GM15510 (cell line): Measurements from ENCODE around the gene ARID1B.

Experiments
- POLR2A ChIP-seq: IDR thresholded peaks from 3 replicates; pipeline ENCODE4 v1.6.1; 2011; ENCODE audit warnings: borderline replicate concordance; ENCODE audit not compliant: insufficient read length; ENCODE audit errors: extremely low read depth

Gene ARID1B

GRCh38 chr6:156948277-156948676 is 171.1 kb downstream of the ARID1B start:
- no peak for TF ChIP-seq POLR2A

GRCh38 chr6:156948807-156949206 is 171.6 kb downstream of the ARID1B start:
- TF ChIP-seq POLR2A, result no peak

- TF ChIP-seq POLR2A, result no peak
These were observed 172.2 kb downstream of the ARID1B start for GRCh38 chr6:156949376-156949775.

- TF ChIP-seq POLR2A, result no peak
These were observed 172.9 kb downstream of the ARID1B start for GRCh38 chr6:156950084-156950483.

DNA sequence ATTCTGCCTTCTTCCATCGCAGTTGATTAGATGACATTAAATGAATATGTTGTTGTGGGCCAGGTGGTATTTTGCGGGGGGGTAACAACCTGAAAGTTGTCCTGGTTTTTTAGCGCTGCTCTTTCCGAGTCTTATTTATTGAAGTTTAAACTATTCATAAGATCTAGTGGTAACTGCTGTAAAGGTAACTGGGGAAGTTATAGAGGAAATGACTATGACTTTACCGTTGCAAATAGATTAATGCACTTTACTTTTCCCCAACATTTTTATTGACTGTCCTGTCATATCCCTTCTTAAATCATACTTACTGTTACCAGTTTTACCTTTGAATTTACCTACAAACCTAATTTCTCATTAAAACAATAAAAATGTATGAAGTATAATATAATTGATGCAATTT is 173.4 kb downstream of the ARID1B start:
- TF ChIP-seq POLR2A, result no peak

- TF ChIP-seq POLR2A, result no peak
These were observed 175.2 kb downstream of the ARID1B start for GRCh38 chr6:156952401-156952800.

GRCh38 chr6:156953127-156953478 is 175.9 kb downstream of the ARID1B start:
- TF ChIP-seq POLR2A, result no peak

DNA sequence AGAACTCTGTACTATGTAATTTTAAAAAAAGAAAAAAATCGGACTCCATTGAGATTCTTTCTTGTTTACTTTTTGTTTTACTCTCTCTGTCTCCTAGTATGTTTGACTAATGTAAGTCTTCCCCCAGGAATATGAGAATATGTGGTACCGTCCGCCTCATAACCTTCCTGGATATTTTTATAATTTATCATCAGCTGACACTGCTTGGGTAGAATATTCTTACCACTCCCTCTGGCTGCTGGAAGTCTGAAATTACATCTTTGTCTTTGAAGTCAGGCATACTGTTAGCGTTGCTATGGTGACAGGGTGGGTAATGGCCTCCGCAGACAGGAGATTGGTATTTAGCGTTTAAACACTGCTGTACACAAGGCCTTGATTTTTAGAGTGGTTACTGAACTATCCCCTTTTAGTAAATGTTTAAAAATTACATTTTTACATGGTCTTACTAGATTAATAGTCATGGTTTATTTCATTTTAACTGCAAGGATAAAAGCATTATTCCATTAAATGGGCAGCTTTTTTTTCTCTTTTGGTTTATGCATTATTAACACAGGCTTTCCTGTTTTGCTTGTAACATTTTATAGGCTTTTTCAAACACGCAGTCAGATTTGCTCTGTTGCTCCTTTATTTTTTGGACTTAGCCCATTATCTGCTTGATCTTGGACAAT is 176.4 kb downstream of the ARID1B start:
- TF ChIP-seq POLR2A, result no peak

GRCh38 chr6:156954191-156954590 is 177.0 kb downstream of the ARID1B start:
- TF ChIP-seq POLR2A, result no peak

GRCh38 chr6:156954816-156955215 is 177.6 kb downstream of the ARID1B start:
- no peak for TF ChIP-seq POLR2A

GRCh38 chr6:156955494-156956183 is 178.5 kb downstream of the ARID1B start:
- no peak for TF ChIP-seq POLR2A

DNA sequence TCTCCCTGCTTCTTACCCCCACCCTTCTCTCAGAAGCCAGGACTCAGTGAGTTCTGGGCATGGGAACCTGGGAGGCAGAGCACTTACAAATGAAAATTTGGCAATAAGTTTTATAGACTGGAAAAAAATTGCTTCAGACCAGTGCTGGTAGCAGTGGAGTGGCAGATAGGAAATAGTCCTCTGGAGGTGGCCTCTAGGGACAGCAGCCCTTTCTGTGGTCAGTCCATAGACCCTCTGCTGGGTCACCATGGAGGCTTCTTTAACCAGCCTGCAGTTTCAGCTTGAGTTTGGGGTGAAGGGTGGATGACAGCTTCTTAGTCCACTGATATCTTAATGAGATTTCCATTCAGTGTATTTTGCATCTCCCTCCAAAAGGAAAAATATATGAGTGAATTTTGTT is 179.1 kb downstream of the ARID1B start:
- no peak for TF ChIP-seq POLR2A

DNA sequence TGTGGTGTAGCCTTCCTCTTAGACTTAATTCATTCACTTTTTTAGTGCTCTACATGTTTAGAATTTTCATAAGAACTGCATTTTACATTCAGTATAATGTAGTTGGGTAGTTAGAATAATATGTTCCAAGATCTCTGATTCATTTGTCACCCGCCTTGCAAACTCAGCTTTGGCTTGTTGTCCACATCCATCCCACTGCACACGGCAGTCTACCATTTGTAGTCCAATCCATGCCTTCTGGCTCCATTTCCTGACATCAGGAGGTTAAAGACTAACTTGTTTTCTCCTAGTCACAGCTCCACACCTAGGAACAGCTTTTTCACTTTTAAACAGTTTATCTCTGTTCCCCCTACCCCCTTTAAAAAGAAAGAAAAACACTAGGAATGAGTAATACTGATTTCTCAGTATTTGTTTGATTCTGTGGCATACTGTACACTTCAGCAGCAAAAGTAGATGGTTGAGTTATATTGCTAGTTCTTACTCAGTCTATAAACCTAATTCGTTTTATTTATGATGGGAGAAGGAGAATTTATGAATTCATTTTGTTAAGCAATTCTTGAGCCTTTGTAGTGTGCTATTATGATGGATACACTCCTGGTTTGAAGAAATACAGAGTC is 180.9 kb downstream of the ARID1B start:
- TF ChIP-seq POLR2A, result no peak

DNA sequence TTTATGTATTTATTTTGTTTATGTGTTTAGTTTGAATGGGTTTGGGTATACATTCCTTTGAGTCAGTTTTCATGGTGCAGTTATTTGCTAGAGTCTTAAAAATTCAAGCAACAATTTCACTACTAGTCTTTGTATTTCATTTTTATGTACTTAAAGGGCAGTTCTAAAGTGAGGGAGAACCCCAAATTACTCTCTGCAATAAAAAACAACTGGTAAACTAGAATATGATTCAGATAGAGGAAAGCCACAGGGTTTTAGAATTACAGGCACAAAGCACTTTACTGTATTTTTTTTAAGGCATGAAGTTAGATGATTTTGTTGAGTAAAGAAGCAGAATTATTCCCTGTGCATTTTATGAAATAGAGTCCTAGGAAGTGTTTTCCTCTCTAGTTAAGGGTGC is 183.3 kb downstream of the ARID1B start:
- no peak for TF ChIP-seq POLR2A

DNA sequence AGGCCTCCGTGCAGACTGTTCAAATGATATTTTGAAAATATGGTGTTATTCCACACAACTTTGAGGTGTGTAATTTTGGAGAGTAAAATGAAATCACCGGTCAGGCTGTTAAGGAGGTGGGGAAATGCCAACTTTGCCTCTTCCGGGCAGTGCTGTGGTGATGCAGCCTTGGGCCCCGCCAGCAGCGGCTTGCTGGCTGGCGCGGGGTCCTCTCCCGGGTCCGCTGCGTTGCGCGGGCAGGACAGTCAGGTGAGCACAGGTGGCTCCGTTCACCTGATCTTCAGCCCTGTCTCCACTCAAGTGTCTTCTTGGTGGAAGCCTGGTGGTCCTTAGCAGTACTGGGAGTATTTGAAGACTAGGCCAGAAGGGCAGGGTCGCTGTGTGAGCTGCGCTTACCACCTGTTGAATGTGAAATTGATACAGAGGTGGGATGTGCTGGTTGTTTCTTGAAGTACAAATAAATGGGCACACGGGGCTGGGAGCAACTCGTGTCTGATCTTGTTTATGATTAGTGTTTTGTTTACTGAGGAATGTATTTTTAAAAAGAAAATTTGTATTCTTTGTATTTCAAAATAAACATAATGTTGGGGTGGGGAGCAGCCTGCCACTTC is 184.2 kb downstream of the ARID1B start:
- TF ChIP-seq POLR2A, result no peak
